T47D (cell line): ENCODE measurements around the gene POTEI.
"Not testable (repeated sequence)": the region's sequence is repeated elsewhere in the genome, so short reads cannot be mapped to it uniquely, and the experiment has no call there.

ENCODE experiments used
- DNase-seq, 2 experiments: peaks; one replicate each; pipeline versions ENCODE4 v3.0.0 to v3.0.0-alpha.2; 2011 to 2012; ENCODE audit warnings: low read depth in 1 of 2, low spot score in 1 of 2
- in situ Hi-C: cut with HindIII; loops from 2 replicates; pipeline ENCODE4 v1.10.0; 2016; ENCODE audit warnings: low sequenced_read_pairs, low pct_unique_long_range_greater_than_20kb

Gene POTEI

DNA sequence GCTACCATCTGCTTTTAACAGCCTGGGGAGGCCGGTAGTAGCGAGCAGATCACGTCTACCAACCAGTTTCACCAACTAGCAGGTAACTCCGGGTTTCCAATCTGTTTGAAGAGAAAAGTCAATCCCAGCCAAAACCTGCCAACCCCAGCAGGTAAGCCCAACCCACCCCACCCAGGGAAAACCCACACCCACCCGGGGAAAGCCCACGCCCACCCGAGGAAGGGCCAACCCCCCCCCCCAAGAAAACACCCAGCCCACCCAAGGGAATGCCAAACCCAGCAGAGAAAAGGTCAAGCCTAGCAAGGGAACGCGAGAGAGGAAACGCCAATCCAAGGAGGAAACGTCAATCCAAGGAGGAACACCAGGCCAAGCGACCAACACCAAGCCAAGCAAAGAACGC is at the start of gene POTEI:
TSS of gene POTEI (minus strand) at position 101 of the 400 bp plus-strand sequence. CDS start at position 8, 93 bp downstream.
- in situ Hi-C loops, DNase-seq: not testable (repeated sequence)

DNA sequence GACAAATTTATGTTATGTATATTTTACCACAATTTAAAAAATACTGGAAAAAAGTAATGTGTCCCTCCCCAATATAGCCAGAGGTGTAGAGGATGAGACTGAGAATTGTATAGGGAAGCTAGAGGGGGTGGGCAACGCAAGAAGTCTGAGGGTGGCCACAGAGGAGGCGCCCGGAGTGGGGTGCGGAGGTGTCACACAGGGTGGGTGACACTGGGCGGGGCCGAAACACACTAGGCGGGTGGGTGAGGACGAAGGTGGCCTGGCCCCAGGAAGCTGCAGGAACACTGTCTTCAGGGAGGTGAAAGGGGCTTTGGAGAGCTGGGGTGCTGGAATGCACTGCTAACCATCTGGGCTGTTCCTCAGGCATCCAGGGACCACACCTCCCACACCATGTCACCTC is 47.3 kb upstream of the POTEI start:
- DNase-seq, in situ Hi-C loops: not testable (repeated sequence)

DNA sequence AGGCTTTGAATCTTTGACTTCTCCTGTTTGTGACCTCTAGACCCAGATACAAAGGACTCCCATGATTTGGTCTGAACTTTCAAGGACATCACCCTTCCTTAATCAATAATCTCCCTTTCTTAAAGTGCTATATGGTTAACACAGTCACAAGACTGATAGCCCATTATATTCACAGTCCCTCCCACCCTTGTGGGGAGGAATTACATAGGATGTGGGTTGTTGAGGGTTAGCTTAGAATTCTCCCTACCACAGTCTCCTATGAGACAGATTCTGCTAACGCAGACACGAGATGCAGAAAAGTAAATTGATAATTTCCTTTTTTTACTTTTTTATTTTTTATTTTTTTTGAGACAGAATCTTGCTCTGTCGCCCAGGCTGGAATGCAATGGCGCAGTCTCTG is 45.0 kb upstream of the POTEI start:
- DNase-seq, in situ Hi-C loops: not testable (repeated sequence)

DNA sequence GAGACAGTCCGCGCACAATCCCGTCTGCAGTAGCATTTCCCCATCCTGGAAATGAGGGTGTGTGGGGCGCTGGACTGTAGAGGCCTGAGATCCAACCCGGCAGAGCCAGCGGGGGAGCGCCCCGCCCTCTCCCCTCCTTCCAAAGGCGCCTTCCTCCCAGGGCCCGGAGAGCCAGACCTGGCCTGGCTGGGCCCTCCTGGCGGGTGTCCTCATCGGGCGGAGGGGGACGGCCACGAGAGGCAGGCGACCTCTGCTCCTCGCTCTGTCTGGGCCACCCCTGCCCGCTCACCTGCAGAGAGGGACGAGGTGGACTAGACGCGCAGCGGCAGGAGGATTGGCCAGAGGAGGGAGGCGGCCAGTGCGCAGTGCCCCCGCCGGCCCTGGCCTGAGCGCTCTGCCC is 40.3 kb upstream of the POTEI start:
- in situ Hi-C loops, DNase-seq: not testable (repeated sequence)

DNA sequence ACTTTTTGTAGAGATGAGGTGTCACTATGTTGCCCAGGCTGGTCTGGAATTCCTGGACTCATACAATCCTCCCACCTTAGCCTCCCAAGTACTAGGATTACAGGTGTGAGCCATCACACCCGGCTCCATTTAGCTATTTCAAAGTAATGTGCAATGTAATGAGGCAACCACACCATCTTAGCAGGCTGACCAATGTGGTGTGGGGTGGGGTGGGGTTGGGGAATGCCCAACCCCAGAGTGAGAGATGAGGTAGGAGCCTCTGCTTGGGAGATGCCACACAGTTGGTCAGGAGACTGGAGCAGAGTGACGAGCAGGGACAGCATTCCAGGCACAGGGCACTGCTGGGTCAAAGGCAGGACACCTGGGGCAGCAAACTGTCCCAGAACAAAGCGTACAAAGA is 39.3 kb upstream of the POTEI start:
- in situ Hi-C loops, DNase-seq: not testable (repeated sequence)

DNA sequence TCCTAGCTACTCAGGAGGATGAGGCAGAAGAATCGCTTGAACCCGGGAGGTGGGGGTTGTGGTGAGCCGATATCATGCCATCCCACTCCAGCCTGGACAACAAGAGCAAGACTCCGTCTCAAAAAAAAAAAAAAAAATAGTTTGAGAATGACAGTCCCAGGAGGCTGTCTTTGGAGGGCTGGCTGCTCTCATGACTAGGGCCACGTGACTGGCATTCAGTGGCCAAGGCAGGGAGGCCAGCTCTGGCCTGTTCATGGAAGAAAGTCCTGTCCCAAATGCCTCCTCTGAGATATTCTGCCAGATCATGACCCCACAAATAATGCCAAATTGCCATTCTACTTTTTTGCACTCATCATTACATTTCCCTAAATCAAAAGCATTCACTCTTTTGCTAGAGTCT is 35.9 kb upstream of the POTEI start:
- in situ Hi-C loops, DNase-seq: not testable (repeated sequence)

DNA sequence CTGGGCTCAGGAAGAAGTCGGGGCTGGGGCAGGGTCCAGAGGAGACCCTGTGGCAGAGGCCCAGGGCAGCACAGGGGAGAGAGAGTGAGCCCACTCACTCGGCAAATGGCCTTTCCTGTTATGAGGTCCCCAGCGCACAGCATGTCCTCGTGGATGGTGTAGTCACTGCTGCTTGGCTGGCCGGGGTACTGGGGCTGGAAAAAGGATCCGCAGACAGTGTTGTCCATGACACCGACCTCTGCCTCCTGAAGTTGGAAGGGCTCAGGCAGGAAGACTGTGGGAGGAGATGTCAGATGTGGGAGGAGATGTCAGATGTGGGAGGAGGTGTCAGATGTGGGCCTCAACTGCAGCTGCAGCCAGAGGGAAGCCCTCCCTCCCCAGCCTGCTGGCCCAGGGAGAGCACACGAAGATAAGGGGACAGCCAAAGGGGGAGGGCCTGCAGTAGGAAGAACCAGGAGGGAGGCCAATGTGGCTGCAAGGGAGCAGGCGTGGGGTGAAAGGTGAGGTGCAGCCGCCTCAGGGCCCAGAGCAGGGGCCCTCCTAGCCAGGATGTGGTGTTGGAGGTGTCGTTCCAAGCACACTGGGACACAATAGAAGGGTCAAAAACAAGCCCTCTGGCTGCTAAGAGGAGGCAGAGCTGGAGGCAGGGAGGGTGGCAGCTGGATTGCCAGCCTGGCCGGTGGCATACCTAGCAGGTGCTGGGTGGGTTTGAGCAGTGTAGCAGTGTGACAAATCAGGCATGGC is 34.8 kb upstream of the POTEI start:
- in situ Hi-C loops, DNase-seq: not testable (repeated sequence)

DNA sequence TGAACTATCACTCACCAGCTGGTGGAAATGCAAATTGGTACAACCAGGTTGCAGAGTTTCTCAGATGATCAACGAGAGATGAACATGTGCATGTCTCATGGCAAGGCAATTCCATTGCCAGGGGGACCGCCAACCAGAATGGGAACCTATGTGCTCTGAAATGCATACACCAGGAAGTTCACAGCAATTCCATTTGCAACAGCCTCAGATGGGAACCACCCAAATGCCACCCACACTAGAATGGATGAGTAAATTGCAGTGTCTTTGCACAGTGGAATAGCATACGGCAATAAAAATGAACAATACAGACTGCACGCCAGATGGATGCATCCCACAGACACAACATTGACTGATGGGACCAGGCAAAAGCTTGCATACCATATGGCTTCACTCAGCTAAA is 33.7 kb upstream of the POTEI start:
- DNase-seq, in situ Hi-C loops: not testable (repeated sequence)

DNA sequence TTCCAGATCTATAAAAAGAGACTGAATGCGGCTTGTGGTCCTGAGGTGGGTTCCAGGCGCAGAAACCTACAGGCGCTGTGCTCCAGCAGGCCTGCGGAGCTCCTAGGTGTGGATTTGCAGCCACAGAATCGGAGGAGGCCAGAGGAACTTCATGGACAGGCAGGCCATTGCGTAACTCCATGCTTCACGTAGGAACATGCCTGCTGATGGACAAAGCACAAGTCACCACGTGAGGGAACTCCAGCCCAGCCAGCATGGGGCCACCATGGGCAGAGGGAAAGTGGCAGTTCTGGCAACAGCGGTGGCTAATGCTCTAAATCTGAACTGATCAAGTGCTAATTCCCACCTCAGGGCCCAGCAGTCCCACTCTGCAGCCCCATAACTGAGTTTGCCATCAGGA is 29.1 kb upstream of the POTEI start:
- DNase-seq, in situ Hi-C loops: not testable (repeated sequence)

DNA sequence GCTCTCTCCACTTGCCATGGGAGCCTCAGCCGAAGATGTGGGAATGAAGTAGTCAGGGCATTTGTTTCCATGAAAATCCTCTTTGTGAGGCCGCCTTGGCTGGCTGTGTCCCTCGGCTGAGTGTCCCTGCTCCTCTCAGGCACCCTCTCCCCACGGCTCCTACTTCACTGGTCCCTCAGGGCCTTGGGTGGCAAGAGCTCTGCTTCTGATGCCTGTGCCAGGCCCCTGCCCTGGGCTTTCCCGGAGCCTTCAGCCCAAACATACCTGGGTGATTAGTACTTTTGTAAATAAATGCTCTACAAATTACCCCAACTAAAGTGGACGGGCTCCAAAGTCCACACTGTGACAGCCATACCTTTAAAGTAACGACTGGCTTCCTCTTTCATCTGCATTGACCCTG is 27.5 kb upstream of the POTEI start:
- in situ Hi-C loops, DNase-seq: not testable (repeated sequence)

DNA sequence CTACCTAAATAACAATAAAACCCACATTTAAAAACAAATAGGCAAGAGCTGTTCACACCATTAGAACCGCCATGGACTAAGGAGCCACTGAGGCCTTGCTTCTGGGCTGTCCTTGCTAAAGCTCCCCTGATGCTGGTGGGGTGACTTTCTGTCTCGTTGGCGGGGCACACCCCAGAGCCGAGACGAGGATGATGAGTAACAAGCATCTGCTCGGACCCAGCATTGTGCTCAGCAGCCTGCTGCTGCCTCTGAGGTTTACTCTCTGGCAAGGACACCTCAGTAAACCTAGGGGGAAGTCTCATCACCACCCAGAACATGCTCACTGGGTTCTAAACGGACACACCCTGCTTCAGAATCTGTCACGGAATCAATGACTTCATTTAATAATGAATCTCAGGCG is 22.5 kb upstream of the POTEI start:
- in situ Hi-C loops, result not testable (repeated sequence)

DNA sequence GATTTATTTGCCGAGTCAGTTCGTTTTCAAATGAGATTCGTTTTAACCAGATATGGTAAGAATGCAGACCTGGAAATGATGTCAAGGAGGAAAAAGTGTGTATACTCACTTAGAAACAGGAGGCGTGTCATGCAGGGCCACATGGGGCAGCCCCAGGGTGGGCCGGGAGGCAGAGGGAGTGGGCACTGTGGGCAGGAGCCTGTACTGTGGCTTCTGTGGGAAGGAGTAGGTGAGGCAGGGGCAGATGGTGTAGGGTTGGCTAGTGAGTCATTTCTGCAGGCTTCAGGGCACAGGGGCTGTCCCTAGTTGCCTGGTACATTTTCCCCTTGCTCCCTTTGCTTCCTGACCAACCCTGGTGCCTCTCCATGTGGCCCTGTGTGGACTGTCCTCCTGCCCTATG is 22.1 kb upstream of the POTEI start:
- DNase-seq, in situ Hi-C loops: not testable (repeated sequence)

More for the DNA sequence above, 22.5 kb upstream of the POTEI start:
- not testable (repeated sequence) for DNase-seq

DNA sequence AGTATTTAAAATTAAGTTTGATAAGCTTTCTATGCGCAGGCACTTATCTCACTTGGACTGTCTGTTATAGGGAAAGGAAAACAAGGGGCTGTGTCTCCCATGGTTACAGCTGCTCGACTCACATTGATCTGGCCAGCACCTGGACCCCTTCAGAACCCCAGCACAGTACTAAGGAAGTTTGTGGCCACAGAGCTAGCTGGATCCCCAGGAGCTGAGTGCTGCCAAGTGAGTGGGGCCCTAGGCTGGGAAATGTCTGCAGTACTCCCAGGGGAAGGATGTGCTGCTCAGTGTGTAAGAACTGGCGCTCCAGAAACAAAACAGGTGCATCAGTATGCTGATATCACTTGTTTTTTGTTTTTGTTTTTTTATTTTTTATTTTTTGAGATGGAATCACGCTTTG is 21.1 kb upstream of the POTEI start:
- DNase-seq, in situ Hi-C loops: not testable (repeated sequence)

DNA sequence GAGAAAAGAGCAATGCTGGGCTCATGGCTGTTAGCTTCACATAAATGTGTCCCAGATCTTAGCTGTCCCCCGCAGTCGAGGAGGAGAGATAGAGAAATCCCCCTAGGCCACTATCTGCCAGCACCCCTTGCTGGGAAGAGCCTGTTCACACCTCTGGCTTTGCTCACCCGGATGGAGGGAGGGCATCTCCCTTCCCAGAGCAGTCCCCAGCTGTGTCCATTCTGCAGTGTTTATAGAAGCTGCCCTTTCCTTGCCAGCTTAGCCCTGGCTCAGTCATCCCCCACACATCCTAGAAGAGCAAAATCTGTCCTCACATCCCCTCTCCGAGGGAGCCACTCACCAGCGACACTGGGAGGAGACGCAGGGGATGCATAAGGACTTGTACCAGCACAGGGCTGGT is 20.4 kb upstream of the POTEI start:
- in situ Hi-C loops, DNase-seq: not testable (repeated sequence)

DNA sequence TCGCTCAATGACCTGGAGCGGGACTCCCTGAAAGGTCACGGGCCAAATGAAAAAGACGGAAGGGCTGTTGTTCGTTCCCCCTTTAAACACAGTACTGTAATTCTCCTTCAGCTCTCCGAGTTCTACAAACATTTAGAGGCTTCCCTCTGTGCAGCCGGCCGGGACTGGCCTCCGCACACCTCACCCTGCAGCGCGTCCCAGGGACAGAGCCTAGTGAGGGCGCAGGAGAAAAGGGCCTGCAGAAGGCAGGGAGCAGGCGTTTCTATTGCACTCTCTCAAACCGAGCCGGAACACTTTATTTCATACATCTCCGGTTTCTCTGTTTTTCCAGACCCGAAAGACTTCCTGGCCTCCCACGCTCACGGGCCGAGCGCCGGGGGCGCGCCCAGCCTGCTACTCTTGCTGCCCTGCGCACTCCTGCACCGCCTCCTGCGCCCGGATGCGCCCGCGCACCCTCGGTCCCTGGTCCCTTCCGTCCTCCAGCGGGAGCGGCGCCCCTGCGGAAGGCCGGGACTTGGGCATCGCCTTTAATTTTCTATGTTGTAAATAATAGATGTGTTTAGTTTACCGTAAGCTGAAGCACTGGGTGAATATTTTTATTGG is 18.3 kb upstream of the POTEI start:
- in situ Hi-C loops, DNase-seq: not testable (repeated sequence)

DNA sequence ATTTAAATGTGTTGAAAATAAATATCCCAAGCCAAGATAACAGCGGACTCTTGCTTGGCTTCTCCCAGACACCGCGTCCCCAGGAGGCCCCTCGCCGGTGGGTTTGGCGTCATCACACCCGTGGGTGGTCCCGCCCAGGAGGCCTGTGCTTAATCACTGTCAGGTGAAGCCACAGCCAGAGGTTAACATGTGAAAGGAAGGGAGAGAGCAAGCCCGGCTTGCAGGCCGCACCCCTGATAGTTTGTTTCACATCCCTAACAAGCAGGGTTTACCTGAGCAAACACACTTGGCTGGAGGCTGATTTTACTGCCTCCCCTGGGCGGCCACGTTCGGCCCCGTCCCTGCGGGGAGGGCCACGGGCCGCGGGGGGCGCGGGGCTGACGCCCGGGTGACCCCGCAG is 13.3 kb upstream of the POTEI start:
- in situ Hi-C loops, result not testable (repeated sequence)

DNA sequence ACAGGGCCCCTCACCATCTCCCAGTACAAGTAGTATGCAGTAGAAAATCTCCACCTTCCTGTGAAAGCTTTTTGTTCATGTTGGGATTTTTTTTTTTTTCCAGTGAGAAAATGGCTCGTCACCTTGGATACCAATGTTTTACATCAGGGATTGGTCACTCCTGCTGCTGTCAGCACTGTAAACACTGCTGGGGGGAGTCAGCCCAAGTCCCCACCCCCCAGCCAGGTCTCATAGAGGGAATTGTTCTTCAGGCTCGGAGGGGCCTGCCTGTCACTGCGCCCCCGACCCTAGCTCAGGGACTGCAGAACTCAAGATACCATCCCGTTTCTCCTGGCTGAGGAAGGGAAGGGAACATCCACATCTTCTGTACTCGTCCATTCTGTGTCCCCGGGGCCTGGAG is 11.9 kb upstream of the POTEI start, which contains the start of gene CFC1B:
TSS of gene CFC1B (plus strand) at position 231 of the 400 bp plus-strand sequence. CDS start 263 bp downstream, outside the sequence.
- DNase-seq, in situ Hi-C loops: not testable (repeated sequence)

More for the DNA sequence above, 13.3 kb upstream of the POTEI start:
- not testable (repeated sequence) for DNase-seq

DNA sequence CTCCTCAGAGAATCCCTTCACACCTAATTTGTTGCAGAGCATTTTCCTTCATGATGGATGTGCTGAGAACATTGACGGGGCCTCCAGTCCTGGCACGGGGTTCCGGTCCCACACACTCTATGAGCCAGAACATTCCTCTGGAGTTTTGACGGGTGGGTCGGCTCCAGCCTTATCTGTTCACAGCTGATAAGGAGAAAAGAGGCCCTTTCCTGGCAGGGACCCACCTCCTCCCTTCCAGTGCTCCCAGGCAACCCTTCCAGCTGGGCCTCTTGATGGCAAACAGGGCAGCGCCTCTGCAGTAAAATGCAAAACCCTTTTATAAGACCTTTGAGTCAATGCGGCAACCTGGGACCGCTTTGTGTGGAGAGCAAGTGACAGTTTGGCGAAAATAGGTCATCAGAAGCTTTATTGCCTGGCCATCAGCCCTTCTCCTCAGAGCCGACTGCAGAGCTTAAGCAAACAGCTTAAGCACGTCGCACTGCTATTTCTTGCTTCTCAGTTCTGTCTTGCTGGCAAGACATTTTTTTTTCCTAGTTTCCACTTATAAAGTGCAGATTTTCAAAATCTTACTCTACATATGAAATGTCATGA is 9.5 kb upstream of the POTEI start:
- in situ Hi-C loops, DNase-seq: not testable (repeated sequence)
